GM23338 (cell line): ENCODE results near the gene EYA4.

Experiments
- CTCF ChIP-seq, 2 experiments: fragments of 200-600 bp in 1 of 2; sonication (generic) in 1 of 2; conservative IDR thresholded peaks; 2 replicates each; pipeline versions ENCODE4 v1.5.1 to v1.6.1; 2016 to 2017; ENCODE audit warnings: antibody characterized with exemption in 2 of 2, low read depth in 2 of 2, mild to moderate bottlenecking in 2 of 2, moderate library complexity in 1 of 2
- EZH2 ChIP-seq: fragments of 200-600 bp; sonication (generic); IDR thresholded peaks from one replicate; pipeline ENCODE4 v1.8.0; 2017; ENCODE audit warnings: antibody characterized with exemption, mild to moderate bottlenecking, low read depth; ENCODE audit not compliant: unreplicated experiment
- NANOG ChIP-seq: IDR thresholded peaks from 2 replicates; pipeline ENCODE4 v1.6.1; 2016; ENCODE audit warnings: antibody characterized with exemption, borderline replicate concordance
- POLR2AphosphoS5 ChIP-seq: IDR thresholded peaks from 2 replicates; pipeline ENCODE4 v1.6.1; 2016; ENCODE audit warnings: antibody characterized with exemption, low read depth

GRCh38 chr6:133312006-133312405 lies 70.8 kb downstream of the EYA4 start:
- no peak for TF ChIP-seq CTCF (conservative IDR thresholded peaks at IDR 0.05; ENCODE audit: low read depth in 2 of 2)
- TF ChIP-seq EZH2, result no peak
- TF ChIP-seq POLR2AphosphoS5, result no peak
- no peak for TF ChIP-seq NANOG
